ENCODE measurements around the gene DNAJB11.

The DNAJB11 gene

GRCh38 chr3:186544281-186544680 is 26.2 kb upstream of the DNAJB11 start, which contains the start of gene CRYGS:
CRYGS (minus strand) TSS chr3:186544380; CDS start chr3:186544326, 54 bp downstream.
- no peak within 1 kb of the TSS for H2AFZ ChIP-seq (ENCODE audit: low read depth, low read length, severe bottlenecking)
- H3K9me3 ChIP-seq (ENCODE audit: insufficient read depth, low read length): no peaks in the 10 kb centered on the region
- H3F3A ChIP-seq (ENCODE audit: insufficient read depth): 0 out of 2 replicates have a peak, but pooled peaks cover 4% of the 10 kb centered on the region
- H3K4me2 ChIP-seq (ENCODE audit: low read depth, low read length, poor library complexity, severe bottlenecking): no peak within 1 kb of the TSS
- H3K9ac ChIP-seq (ENCODE audit: low read length): no peak within 1 kb of the TSS
- TF ChIP-seq CTCF (IDR thresholded peaks at IDR 0.05; ENCODE audit: insufficient read depth, low read length, poor library complexity, severe bottlenecking) (no peak), EZH2phosphoT487 (conservative IDR thresholded peaks at IDR 0.05; ENCODE audit: low read length) (no peak)
- H3K9me2 ChIP-seq (replicated peaks; ENCODE audit: insufficient read depth, low read length): no peaks in the 10 kb centered on the region
- H3K27me3 ChIP-seq (ENCODE audit: low read length): no peaks in the 10 kb centered on the region
- H3K27ac ChIP-seq (ENCODE audit: low read depth, low read length): no peak within 1 kb of the TSS
- no peaks in the 10 kb centered on the region for H3K79me2 ChIP-seq (ENCODE audit: insufficient read depth, low read length)
- H3K4me3 ChIP-seq (ENCODE audit: insufficient read depth, low read length, poor library complexity, severe bottlenecking): no peak within 1 kb of the TSS
- no peaks in the 10 kb centered on the region for H4K20me1 ChIP-seq (ENCODE audit: low read depth, low read length)
- peaks cover 24% of the 10 kb centered on the region; the same call in 1 of the 2 replicates for H3K36me3 ChIP-seq (ENCODE audit: low read length)

GRCh38 chr3:186549497-186549896 is 21.0 kb upstream of the DNAJB11 start:
- Histone ChIP-seq H4K20me1 (ENCODE audit: low read depth, low read length) (no peaks in the 10 kb centered on the region), H3K4me2 (ENCODE audit: low read depth, low read length, poor library complexity, severe bottlenecking) (no peak overlapping the region), H3F3A (ENCODE audit: insufficient read depth) (no peaks in the 10 kb centered on the region), H3K27me3 (ENCODE audit: low read length) (no peaks in the 10 kb centered on the region), H3K79me2 (ENCODE audit: insufficient read depth, low read length) (no peaks in the 10 kb centered on the region), H3K9me2 (replicated peaks; ENCODE audit: insufficient read depth, low read length) (no peaks in the 10 kb centered on the region), H3K4me3 (ENCODE audit: insufficient read depth, low read length, poor library complexity, severe bottlenecking) (no peak overlapping the region), H3K27ac (ENCODE audit: low read depth, low read length) (no peak overlapping the region), H3K36me3 (ENCODE audit: low read length) (peaks cover 35% of the 10 kb centered on the region; the same call in 1 of the 2 replicates), H2AFZ (ENCODE audit: low read depth, low read length, severe bottlenecking) (no peak overlapping the region), H3K9ac (ENCODE audit: low read length) (no peak overlapping the region), H3K9me3 (ENCODE audit: insufficient read depth, low read length) (no peaks in the 10 kb centered on the region)
- TF ChIP-seq EZH2phosphoT487 (conservative IDR thresholded peaks at IDR 0.05; ENCODE audit: low read length) (no peak), CTCF (IDR thresholded peaks at IDR 0.05; ENCODE audit: insufficient read depth, low read length, poor library complexity, severe bottlenecking) (no peak)

- no peaks in the 10 kb centered on the region for H3K9me3 ChIP-seq (ENCODE audit: insufficient read depth, low read length)
- no peak for TF ChIP-seq CTCF (IDR thresholded peaks at IDR 0.05; ENCODE audit: insufficient read depth, low read length, poor library complexity, severe bottlenecking)
- TF ChIP-seq EZH2phosphoT487 (conservative IDR thresholded peaks at IDR 0.05; ENCODE audit: low read length): no peak
- no peak overlapping the region for H3K9ac ChIP-seq (ENCODE audit: low read length)
- no peak overlapping the region for H3K27ac ChIP-seq (ENCODE audit: low read depth, low read length)
- H3K4me2 ChIP-seq (ENCODE audit: low read depth, low read length, poor library complexity, severe bottlenecking): no peak overlapping the region
- H2AFZ ChIP-seq (ENCODE audit: low read depth, low read length, severe bottlenecking): no peak overlapping the region
- H3K4me3 ChIP-seq (ENCODE audit: insufficient read depth, low read length, poor library complexity, severe bottlenecking): no peak overlapping the region
- H3K79me2 ChIP-seq (ENCODE audit: insufficient read depth, low read length): no peaks in the 10 kb centered on the region
- H3K27me3 ChIP-seq (ENCODE audit: low read length): no peaks in the 10 kb centered on the region
- H3K36me3 ChIP-seq (ENCODE audit: low read length): peaks cover 34% of the 10 kb centered on the region; the same call in 1 of the 2 replicates
- H3K9me2 ChIP-seq (replicated peaks; ENCODE audit: insufficient read depth, low read length): no peaks in the 10 kb centered on the region
- no peaks in the 10 kb centered on the region for H4K20me1 ChIP-seq (ENCODE audit: low read depth, low read length)
- no peaks in the 10 kb centered on the region for H3F3A ChIP-seq (ENCODE audit: insufficient read depth)
Observed at GRCh38 chr3:186551387-186551786, 19.1 kb upstream of the DNAJB11 start.

Data from SU-DHL-6 (cell line).